ENCODE results near the gene PKIG.
"Not testable (repeated sequence)": the region's sequence is repeated elsewhere in the genome, so short reads cannot be mapped to it uniquely, and the experiment has no call there.

PKIG gene

DNA sequence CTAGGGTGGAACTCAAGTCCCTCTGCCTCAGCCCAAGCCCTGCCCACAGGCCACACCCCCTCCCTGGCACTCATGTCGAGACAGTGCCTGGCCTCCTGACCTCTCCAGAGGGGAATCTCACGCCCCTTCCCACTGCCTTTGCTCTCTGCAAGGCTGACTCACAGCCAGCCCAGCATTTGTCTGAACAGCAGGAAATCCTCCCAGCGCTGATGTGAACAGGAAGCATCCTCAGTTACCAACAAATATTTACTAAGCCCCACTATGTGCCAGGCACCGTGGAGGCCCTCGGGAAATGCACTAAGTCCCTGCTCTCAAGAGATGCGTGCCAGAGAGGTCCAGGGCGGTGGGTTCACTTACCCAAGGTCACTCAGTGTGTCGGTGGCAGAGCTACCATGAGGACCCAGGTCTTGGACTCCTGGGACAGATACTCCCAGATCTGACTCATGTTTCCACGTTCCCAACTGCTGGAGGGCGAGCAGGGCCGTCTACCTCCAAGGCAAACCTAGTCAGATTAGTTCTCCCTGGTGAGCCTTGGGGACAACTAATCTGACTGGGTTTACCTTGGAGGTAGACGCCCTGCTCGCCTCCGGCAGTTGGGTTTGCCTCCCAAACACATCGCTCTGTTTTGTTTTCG is 61.3 kb downstream of the PKIG start:
- DNase-seq, result peak; percentile 53

DNA sequence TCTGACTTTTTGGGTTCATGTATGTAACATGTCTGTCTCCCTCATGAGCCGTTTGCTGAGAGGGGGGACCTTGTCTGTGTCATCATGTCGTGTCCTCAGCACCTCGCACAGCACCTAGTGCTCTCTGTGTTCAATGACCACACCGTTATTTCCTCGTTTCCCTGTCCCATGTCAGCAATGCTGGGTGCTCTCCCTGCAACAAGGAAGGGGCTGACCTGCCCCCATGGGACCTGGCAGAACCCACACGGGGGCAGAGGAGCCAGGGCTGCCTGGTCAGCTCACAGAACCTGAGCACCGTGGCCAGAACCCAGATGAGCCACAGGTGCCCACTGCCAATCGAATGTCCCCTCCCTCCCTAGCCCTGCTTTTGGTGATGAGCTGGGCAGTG is 61.8 kb downstream of the PKIG start:
- no peak for DNase-seq

DNA sequence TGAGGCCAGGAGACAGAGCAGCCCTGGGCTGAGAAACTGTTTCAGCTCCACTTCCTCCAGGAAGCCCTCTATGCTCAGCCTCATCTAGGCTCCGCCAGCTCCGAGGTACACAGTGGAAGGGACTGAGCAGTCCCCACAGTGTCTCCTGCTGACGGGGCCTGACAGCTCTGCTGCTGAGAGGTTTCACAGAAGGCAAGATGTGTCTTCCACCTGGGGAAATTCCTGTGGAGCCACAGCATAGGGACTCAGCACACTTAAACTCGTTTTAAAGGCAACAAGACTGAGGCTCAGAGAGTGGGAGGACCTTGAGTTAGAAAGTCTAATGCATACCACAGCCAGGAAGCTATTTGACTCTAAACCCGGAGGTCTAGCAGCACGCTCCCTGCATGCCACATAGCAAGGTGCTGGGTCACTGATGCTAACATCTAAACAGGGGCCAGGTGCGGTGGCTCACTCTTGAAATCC is 62.3 kb downstream of the PKIG start:
- DNase-seq, result no peak

DNA sequence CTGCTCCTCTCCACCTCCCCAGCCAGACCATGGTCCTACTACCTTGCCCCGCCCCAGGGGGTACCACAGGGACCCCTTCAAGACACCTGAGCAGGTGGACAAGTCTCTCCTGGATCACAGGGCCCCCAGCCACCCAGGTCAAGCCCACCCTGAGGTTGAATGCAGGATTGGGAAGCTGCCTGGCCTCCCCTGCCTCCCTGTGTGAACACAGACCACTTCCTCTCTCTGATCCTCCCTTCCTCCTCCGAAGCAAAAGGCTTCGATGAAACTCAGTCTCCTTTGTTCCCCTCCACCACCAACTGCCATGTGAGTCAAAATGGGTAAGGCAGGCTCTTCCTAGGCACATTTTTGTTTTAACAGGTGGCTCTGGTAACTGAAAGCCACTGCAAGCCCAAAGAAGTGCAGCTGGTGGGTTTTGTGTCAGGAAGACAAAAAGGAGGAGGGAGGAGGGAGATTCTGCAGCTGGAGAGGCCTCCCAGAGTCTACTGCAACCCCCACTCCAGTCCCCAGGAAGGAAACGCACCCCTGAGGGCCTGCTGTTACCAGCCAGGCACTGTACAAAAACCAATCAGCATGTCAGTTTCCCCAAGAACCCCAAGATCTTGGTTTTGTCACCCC is 63.8 kb downstream of the PKIG start:
- DNase-seq, result peak; percentile 67

DNA sequence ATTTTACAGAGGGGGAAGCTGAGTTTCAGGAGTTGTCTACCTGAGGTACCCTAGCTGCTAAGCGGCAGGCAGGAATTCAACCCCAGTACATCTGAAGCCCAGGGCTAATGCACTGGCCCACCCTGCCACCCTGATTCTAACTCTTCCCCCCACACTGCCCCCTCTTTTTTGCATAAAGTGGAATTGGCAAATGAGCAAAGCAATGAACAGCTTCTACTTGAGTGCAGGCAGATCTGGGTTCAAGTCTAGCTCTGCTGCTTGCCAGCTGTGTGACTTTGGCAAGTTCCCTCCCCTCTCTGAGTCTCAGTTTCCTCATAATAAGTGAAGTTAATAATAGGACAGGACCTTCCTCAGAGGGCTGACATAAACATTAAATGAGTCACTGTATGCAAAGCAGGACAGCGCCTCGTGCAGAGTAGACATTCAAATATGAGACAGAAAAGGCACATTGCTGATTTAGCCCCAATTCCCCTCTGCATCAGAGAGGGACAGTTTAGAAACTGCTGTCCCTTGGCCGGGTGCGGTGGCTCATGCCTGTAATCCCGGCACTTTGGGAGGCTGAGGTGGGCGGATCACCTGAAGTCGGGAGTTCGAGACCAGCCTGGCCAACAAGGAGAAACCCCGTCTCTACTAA is 64.4 kb downstream of the PKIG start:
- peak; percentile 32 for DNase-seq

DNA sequence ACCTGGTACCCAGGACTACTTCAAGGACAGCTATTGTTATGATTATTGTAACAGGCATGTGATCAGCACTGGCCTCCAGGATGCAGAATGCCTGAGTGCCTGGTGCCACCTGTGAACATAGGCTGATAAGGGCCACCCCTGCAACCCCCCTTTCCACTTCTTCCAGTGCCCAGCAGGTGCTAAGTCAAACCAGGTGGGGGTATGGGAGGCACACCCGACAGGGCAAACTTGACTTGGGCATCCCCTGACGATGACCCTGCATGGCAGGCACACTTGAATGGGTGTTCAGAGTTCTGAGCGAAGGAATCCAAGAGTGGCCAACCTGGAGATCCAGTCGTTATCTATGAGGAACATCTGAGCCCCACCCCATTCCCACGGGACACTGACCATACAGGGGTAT is 65.7 kb downstream of the PKIG start:
- DNase-seq, result no peak

DNA sequence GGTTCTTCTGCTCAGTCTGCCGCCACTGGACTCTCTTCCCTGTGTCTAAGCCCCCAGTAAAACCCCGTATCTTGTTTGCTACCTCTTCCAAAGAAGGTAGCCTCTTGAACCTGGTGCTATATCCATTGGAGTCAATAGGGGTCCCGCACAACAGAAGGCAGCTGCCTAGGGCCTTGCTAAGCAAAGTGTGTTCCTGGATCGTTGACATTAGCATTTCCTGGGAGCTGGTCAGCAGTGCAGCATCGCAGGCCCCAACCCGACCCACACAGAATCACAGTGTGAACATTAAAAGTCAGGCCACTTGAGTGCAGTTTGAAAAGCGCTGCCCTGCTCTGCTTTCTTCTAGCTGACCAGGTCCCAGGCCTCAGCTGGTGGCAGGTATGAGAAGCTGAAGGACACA is 66.2 kb downstream of the PKIG start:
- DNase-seq, result no peak

DNA sequence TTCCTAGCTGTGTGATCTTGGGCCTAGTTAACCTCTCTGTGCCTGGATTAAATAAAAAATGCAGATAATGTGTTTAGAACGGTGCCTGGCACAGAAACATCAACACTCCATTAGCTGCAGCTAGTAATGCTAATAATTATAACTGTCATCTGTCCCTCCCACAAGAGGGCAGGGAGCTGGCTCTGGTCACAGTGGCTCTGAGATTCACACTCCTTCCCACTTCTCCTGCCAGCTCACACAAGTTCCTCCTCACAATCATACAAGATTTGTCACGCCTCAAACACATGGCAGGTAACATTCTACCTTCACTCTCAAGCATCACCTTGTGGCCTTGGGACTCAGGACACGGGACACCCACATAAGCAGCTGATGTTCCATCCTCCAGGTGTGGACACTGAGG is 66.7 kb downstream of the PKIG start:
- DNase-seq, result no peak

DNA sequence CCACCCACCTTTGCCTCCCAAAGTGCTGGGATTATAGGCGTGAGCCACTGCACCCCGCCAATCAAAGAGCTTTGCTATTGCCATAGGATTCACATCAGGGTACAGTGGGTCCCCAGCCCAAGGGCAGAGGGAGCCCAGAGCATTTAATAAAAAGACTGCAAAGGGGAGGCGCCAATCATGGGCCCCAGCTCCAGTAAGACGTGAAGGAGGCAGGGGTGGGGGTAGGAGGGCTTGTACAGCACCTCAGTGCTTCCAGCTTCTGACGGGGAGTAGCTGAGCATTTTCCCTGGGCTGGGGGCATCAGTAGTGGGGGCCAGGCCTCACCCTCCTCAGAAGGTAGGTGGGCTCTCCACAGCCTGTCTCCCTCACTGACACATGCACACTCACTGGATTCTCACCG is 67.6 kb downstream of the PKIG start:
- DNase-seq, result no peak

DNA sequence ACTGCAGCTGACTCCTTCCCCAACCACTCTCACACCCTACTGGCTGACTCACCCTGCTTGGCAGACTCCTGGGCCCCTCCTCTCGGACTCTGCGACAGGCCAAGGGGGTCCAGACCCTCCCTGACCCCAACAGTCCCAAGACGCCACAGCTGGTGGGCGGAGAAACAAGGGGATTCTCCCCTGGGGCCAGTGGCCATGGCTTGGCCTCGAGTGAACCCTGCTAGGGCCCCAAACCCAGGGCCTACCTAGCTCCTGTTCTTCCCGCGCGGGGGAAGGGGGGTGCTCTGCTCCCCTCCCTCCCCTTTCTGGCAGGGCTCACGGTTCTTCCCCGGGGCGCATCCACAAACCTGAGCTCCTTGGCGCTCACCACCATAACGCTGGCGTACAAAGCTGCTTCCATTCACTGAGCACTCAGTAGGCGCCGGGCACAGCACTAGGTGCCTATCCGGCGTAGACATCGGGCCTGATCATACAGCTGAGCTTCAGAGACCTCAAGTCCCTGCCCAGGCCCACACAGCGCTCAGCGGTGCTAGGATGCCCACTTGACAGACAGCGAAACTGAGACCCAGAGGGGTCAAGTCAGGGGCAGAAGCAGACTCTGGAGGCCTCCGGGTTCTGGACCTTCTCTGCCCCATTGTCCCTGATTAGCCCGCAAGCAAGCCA is 68.5 kb downstream of the PKIG start:
- DNase-seq, result peak; percentile 69

DNA sequence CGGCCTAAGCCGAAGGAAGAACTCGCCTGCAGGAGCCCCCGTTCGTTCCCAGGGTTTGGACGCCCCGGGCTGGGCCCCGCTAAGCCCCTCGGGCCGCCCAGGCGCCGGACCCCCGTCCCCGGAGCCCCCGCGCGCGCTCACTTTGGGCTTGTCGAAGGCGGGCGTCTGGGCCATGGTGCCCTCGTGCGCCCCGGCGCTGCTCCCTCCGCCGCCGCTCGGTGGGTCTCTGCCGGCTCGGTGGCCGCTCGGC is 69.0 kb downstream of the PKIG start:
- no peak for DNase-seq

DNA sequence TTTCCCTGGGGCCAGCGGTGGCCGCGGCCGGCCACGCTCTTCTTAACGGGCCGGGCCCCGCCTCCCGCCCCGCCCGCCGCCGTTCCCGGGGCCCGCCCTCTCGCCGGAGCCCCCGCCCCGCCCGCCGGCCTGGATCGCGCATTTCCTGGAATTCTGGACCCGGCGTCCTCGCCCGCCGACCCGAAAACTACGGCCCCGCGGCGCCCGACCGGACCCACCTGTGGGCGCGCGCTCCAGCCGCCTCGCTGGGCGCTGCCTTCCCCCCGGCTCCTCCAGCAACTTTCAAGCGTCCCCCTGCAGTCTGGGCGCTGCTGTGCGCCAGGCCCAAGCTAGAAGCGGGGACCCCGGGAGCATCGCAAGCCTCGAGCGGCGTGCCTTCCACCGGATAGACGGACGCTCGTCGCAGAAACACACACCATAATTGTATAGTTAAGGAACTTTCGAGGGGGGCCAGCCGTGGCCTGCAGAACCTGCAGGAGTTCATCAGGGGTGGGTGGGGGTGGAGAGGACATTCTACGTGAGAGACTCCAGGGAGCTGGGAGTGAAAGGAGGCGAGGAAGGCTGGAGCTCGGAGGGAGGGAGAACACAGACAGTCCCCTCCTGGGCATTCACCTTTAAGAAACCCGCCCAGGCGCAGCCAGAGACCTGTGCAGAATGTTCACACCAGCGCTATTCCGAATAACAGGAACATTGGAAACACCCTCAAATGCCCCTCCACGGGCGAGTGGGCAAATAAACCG is 69.5 kb downstream of the PKIG start, which contains the start of gene ADA:
Gene ADA, minus strand, starts transcription at position 16 of the 740 bp plus-strand sequence. CDS start 92 bp downstream, outside the sequence.
- DNase-seq, result peak; percentile 61

DNA sequence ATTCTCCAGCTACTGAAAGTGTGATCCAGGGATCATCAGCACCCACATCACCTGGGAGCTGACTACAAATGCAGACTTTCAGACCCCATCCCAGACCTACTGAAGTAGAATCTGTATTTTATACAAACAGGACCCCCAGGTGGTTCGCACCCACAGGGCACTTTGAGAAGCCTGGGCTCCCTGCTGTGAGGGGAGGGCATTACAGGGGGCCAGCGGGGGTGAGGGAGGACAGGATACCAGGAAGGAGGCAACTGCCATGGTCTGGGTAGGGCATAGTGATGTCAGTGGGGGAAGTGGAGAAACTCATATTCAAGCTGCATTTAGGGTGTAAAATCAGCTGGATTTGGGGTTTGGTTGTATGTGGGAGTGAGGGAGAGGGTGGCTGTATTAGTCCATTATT is 71.2 kb downstream of the PKIG start:
- DNase-seq, result no peak

DNA sequence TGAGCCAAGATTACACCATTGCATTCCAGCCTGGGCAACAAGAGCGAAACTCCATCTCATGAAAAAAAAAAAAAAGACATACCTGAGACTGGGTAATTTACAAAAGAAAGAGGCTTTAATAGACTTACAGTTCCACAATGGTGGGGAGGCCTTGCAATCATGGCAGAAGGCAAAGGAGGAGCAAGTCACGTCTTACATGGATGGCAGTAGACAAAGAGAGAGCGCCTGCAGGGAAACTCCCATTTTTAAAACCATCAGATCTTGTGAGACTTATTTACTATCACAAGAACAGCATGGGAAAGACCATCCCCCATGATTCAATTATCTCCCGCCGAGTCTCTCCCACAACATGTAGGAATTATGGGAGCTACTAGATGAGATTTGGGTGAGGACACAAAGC is 71.8 kb downstream of the PKIG start:
- DNase-seq, result not testable (repeated sequence)

DNA sequence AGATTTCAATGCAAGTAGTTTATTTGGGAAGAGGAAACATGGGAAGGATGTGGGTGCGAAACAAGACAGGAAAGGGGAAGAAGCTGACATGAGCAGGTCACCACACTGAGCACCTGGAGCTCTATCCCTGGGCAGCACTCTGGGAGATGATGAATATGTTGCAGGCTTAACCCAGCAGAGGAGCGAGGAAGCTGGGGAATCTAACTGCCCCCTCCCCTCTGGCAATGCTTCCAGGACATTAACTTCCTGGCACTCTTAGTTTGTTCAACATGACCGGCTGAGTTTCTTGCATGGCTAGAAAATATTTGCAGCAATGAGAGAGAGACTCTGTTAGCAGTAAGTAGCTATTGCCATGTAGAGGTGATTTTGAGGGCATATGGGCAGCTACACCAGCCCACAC is 74.1 kb downstream of the PKIG start:
- DNase-seq, result no peak

DNA sequence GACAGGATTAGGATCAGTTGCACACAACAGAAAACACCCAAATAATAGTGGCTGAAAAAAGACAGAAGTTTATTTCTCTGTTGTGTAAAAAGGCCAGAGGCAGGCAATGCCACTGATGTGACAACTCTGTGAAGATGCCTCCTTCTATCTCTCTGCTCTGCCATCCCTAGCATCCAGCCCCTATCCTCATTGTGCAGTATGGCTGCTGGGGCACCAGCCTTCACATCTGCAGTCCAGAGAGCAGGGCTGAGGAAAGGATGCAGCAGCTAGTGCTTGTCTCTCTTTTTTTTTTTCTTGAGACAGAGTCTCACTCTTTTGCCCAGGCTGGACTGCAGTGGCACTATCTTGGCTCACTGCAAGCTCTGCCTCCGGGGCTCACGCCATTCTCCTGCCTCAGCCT is 75.5 kb downstream of the PKIG start:
- no peak for DNase-seq

DNA sequence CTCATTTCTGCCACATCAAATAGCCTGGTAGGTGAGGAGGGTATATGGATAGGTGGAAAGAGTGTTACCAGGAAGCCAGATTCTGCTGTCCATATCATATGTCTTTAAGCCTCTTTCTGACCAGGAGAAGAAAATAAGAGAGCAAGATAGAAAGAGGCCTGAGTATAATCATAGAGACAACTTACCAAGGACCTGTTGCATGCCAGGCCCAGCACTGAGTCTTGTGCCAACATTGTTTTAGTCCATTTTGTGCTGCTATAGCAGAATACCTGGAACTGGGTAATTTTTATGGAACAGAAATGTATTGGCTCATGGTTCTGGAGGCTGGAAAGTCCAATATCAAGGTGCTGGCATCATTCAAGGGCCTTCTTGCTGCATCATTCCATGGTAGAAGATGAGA is 76.4 kb downstream of the PKIG start:
- no peak for DNase-seq

DNA sequence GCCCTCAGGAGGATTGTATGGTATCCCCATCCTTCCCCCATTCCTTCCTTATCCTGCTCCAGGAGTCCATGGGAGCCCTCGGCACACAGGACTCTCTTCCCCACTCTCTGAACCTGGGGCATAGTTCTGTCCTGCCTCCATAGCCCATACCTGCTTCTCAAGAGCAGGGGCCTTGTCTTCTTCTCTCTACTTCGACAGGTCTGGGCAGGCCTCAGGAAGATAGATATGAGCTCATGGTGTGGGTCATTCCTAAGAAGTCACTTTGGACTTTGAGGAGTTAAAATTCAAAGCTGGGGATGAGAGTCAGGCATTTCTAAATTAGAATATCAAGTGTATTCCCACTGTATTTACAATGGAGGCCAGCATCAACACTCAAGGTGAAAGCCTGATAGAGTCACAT is 77.6 kb downstream of the PKIG start:
- no peak for DNase-seq

DNA sequence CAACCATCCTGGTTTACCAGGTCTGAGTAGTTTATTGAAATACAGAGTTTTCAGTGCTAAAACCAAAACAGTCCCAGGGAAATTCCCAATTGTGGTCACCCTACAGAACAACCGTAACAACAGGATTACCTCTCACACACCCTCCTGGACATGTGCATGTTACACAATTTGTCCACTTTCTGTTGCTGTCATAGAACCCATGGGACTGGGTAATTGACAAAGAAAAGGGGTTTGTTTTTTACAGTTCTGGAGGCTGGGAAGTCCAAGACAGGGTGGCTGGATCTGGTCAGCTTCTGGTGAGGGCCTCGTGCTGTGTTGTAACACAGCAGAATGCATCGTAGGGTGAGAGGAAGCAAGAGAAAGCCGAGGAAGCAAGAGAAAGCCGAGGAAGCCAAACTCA is 78.2 kb downstream of the PKIG start:
- no peak for DNase-seq

DNA sequence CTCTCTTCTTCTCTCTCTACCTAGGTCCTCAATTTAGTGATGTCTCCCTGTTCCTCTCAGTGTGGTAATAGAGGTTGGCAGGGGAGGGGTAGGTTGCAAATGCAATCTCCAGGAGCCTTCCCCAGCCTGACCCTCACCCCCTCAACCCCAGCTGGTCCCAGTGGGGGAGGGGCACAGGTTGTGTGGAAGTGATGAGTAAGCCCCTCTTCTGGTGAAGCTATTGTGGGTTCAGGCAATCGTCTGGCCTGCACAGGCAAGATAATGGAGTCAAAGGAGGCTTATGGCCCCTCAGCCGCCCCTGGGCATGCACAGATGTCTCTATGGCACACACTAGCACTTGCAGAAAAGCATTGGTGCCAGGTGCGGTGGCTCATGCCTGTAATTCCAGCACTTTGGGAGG is 79.9 kb downstream of the PKIG start:
- DNase-seq, result peak; percentile 73

DNA sequence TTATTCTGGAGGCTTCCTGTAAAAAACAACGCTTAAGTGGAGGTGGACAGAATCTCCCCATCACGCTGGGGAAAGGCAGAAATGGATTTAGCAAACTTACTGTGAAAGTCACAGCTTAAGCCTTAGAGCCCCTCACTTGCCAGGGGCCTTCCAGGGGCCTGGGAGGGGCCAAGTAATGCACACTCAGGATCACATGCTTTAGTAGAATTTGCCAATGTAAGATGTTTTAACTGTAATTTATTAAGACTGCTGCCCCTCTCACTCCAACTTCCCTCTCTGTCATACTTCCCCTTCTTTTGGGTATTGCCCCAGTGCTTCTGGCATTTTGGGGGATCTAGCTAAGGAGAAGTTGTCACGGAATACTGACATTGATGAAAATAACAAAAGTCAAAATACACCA is 81.8 kb downstream of the PKIG start:
- peak; percentile 44 for DNase-seq

DNA sequence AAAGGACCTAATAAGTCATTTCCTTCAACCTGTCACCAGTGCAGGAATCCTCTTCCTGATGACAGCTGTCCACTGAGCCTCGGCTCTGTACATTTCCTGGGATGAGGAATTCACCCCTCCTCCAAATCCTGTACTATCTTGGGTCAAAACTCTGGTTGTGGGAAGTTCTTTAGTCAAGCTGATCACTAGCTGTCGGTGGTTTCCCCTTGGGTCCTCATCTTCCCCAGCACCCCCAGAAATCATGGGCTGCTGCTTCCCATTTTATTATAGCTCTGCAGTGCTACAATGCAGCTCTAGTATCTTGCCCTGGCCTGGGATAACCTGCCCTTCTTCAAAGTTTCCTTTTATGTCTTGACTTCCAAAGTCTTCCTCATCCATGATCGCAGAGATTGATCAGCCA is 83.7 kb downstream of the PKIG start:
- no peak for DNase-seq

Data from hematopoietic multipotent progenitor cell treated with erythropoietin and hydrocortisone succinate and interleukin-3 and kit ligand, for 6 days (in vitro differentiated cells).